SK-N-SH treated with all-trans-retinoic acid at 6 μM for 48 hours (cell line): ENCODE measurements around the gene GNAS.

Experiments used
- ATAC-seq: fragments of 200-7000 bp; cut with Tn5 transposase; 3 replicates; pipeline ENCODE4 v1.9.1; 2020; ENCODE audit warnings: mild to moderate bottlenecking, moderate library complexity
- ARNTL ChIP-seq: fragments of 450-650 bp; formaldehyde crosslinking; IDR thresholded peaks from 2 replicates; pipeline ENCODE4 v1.5.0; 2020; ENCODE audit warnings: low read depth, mild to moderate bottlenecking, moderate library complexity, borderline replicate concordance
- BACH2 ChIP-seq: fragments of 250-450 bp; sonication (Bioruptor Pico); IDR thresholded peaks from 2 replicates; pipeline ENCODE4 v1.9.0; 2021; ENCODE audit warnings: mild to moderate bottlenecking, borderline replicate concordance
- CSDC2 ChIP-seq: fragments of 250-450 bp; sonication (Bioruptor Pico); IDR thresholded peaks from 2 replicates; pipeline ENCODE4 v1.5.0; 2020; ENCODE audit warnings: mild to moderate bottlenecking, moderate library complexity
- ESRRG ChIP-seq: fragments of 250-450 bp; sonication (Bioruptor Pico); IDR thresholded peaks from 2 replicates; pipeline ENCODE4 v1.6.1; 2021; ENCODE audit warnings: mild to moderate bottlenecking
- GLIS3 ChIP-seq: fragments of 250-450 bp; sonication (Bioruptor Pico); IDR thresholded peaks from 2 replicates; pipeline ENCODE4 v1.5.0; 2020; ENCODE audit warnings: mild to moderate bottlenecking, moderate library complexity
- OSR1 ChIP-seq: fragments of 250-450 bp; sonication (Bioruptor Pico); IDR thresholded peaks from 2 replicates; pipeline ENCODE4 v1.8.0; 2022; ENCODE audit warnings: moderate library complexity, mild to moderate bottlenecking, inconsistent platforms
- PATZ1 ChIP-seq: fragments of 250-450 bp; sonication (Bioruptor Pico); IDR thresholded peaks from 2 replicates; pipeline ENCODE4 v1.8.0; 2020; ENCODE audit warnings: mild to moderate bottlenecking, moderate library complexity, borderline replicate concordance
- PPARA ChIP-seq: fragments of 250-450 bp; sonication (Bioruptor Pico); IDR thresholded peaks from 2 replicates; pipeline ENCODE4 v1.5.0; 2020; ENCODE audit warnings: mild to moderate bottlenecking, borderline replicate concordance
- RARB ChIP-seq: fragments of 250-450 bp; sonication (Bioruptor Pico); IDR thresholded peaks from 2 replicates; pipeline ENCODE4 v1.8.0; 2021; ENCODE audit warnings: mild to moderate bottlenecking, moderate library complexity
- SNAI2 ChIP-seq: fragments of 250-450 bp; sonication (Bioruptor Pico); IDR thresholded peaks from 2 replicates; pipeline ENCODE4 v1.5.0; 2020; ENCODE audit warnings: mild to moderate bottlenecking, moderate library complexity
- TCF4 ChIP-seq: fragments of 250-450 bp; sonication (Bioruptor Pico); IDR thresholded peaks from 2 replicates; pipeline ENCODE4 v1.8.0; 2021; ENCODE audit warnings: mild to moderate bottlenecking, moderate library complexity, borderline replicate concordance
- TOX ChIP-seq: fragments of 250-450 bp; sonication (Bioruptor Pico); IDR thresholded peaks from 2 replicates; pipeline ENCODE4 v1.8.0; 2021; ENCODE audit warnings: mild to moderate bottlenecking, moderate library complexity, borderline replicate concordance
- ZC3H10 ChIP-seq: fragments of 250-450 bp; sonication (Bioruptor Pico); IDR thresholded peaks from 2 replicates; pipeline ENCODE4 v1.5.1; 2021; ENCODE audit warnings: mild to moderate bottlenecking, moderate library complexity
- ZFP3 ChIP-seq: fragments of 250-450 bp; sonication (Bioruptor Pico); IDR thresholded peaks from 2 replicates; pipeline ENCODE4 v1.5.0; 2020; ENCODE audit warnings: mild to moderate bottlenecking, moderate library complexity
- ZFP30 ChIP-seq: fragments of 450-650 bp; formaldehyde crosslinking; IDR thresholded peaks from 2 replicates; pipeline ENCODE4 v1.5.0; 2022; ENCODE audit warnings: mild to moderate bottlenecking, moderate library complexity
- ZNF565 ChIP-seq: fragments of 450-650 bp; formaldehyde crosslinking; conservative IDR thresholded peaks from 2 replicates; pipeline ENCODE4 v1.5.0; 2020; ENCODE audit warnings: low read depth, mild to moderate bottlenecking, moderate library complexity
- ZNF70 ChIP-seq: fragments of 450-650 bp; formaldehyde crosslinking; IDR thresholded peaks from 2 replicates; pipeline ENCODE4 v1.5.0; 2020; ENCODE audit warnings: mild to moderate bottlenecking, moderate library complexity
- ZNF8 ChIP-seq: fragments of 450-650 bp; formaldehyde crosslinking; IDR thresholded peaks from 2 replicates; pipeline ENCODE4 v1.5.0; 2020; ENCODE audit warnings: mild to moderate bottlenecking, moderate library complexity
- TF ChIP-seq, protein P1 (sequence below): fragments of 250-450 bp; sonication (Bioruptor Pico); IDR thresholded peaks from 2 replicates; pipeline ENCODE4 v1.5.0; 2020; ENCODE audit warnings: mild to moderate bottlenecking, moderate library complexity
- TF ChIP-seq, protein P2 (sequence below): fragments of 250-450 bp; sonication (Bioruptor Pico); IDR thresholded peaks from 2 replicates; pipeline ENCODE4 v1.5.1; 2021; ENCODE audit warnings: mild to moderate bottlenecking, moderate library complexity
- TF ChIP-seq, protein P3 (sequence below): fragments of 250-450 bp; sonication (Bioruptor Pico); IDR thresholded peaks from 2 replicates; pipeline ENCODE4 v1.5.1; 2020; ENCODE audit warnings: low read depth, mild to moderate bottlenecking, moderate library complexity

The GNAS gene

DNA sequence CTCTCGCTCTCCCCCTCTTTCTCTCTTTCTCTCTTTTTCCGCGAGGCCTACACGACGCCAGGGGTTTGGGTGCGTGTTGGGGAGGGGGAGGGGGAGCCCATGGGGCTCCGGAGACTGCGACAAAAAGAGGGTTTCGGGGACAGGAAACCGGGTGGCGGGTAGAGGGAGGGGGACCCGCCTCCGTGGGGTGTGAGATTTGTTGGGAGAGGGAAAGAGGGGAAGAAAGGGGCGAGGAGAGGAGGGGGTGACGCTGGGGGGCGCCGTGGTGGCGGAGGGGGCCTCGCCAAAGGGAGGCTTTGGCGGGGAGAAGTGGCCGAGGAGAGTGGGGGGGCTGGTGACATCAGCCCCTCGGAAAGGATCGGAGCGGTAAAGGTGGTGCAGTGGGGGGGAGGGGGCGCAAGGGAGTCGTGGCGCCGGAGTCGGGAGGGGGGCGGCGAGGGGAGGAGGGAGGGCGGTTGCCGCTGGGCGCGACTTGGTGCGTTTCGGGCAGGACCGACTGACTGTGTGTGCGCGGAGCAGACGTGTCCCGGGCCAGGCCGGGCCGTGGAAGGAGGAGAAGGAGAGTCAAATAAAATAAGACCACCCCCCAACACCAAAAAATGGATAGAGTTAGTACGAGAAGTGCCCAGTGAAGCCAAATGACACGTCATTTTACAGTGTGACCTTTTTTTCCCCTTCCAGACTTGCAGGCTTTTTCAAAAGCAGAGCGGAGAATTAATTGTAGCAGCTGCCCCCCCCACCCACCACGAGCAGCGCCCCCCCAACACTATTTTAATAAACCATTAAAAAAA, 39.8 kb downstream of the GNAS start (continued):
- TF ChIP-seq, protein P1, sequence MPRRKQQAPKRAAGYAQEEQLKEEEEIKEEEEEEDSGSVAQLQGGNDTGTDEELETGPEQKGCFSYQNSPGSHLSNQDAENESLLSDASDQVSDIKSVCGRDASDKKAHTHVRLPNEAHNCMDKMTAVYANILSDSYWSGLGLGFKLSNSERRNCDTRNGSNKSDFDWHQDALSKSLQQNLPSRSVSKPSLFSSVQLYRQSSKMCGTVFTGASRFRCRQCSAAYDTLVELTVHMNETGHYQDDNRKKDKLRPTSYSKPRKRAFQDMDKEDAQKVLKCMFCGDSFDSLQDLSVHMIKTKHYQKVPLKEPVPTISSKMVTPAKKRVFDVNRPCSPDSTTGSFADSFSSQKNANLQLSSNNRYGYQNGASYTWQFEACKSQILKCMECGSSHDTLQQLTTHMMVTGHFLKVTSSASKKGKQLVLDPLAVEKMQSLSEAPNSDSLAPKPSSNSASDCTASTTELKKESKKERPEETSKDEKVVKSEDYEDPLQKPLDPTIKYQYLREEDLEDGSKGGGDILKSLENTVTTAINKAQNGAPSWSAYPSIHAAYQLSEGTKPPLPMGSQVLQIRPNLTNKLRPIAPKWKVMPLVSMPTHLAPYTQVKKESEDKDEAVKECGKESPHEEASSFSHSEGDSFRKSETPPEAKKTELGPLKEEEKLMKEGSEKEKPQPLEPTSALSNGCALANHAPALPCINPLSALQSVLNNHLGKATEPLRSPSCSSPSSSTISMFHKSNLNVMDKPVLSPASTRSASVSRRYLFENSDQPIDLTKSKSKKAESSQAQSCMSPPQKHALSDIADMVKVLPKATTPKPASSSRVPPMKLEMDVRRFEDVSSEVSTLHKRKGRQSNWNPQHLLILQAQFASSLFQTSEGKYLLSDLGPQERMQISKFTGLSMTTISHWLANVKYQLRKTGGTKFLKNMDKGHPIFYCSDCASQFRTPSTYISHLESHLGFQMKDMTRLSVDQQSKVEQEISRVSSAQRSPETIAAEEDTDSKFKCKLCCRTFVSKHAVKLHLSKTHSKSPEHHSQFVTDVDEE (CRISPR knock-in tag), result no peak

GRCh38 chr20:58892932-58893224, 40.4 kb downstream of the GNAS start:
- no peak for ATAC-seq
- TF ChIP-seq ZNF70 (CRISPR knock-in tag) (no peak), SNAI2 (CRISPR knock-in tag) (no peak), PPARA (CRISPR knock-in tag) (no peak), BACH2 (CRISPR knock-in tag) (no peak), CSDC2 (CRISPR knock-in tag) (no peak), ZNF565 (CRISPR knock-in tag) (no peak), RARB (CRISPR knock-in tag) (no peak), ZFP3 (CRISPR knock-in tag) (no peak), OSR1 (CRISPR knock-in tag) (no peak), ARNTL (no peak)
- TF ChIP-seq, protein P2, sequence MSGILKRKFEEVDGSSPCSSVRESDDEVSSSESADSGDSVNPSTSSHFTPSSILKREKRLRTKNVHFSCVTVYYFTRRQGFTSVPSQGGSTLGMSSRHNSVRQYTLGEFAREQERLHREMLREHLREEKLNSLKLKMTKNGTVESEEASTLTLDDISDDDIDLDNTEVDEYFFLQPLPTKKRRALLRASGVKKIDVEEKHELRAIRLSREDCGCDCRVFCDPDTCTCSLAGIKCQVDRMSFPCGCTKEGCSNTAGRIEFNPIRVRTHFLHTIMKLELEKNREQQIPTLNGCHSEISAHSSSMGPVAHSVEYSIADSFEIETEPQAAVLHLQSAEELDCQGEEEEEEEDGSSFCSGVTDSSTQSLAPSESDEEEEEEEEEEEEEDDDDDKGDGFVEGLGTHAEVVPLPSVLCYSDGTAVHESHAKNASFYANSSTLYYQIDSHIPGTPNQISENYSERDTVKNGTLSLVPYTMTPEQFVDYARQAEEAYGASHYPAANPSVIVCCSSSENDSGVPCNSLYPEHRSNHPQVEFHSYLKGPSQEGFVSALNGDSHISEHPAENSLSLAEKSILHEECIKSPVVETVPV (CRISPR knock-in tag), result no peak
- TF ChIP-seq, protein P3, sequence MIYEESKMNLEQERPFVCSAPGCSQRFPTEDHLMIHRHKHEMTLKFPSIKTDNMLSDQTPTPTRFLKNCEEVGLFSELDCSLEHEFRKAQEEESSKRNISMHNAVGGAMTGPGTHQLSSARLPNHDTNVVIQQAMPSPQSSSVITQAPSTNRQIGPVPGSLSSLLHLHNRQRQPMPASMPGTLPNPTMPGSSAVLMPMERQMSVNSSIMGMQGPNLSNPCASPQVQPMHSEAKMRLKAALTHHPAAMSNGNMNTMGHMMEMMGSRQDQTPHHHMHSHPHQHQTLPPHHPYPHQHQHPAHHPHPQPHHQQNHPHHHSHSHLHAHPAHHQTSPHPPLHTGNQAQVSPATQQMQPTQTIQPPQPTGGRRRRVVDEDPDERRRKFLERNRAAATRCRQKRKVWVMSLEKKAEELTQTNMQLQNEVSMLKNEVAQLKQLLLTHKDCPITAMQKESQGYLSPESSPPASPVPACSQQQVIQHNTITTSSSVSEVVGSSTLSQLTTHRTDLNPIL (CRISPR knock-in tag), result no peak

DNA sequence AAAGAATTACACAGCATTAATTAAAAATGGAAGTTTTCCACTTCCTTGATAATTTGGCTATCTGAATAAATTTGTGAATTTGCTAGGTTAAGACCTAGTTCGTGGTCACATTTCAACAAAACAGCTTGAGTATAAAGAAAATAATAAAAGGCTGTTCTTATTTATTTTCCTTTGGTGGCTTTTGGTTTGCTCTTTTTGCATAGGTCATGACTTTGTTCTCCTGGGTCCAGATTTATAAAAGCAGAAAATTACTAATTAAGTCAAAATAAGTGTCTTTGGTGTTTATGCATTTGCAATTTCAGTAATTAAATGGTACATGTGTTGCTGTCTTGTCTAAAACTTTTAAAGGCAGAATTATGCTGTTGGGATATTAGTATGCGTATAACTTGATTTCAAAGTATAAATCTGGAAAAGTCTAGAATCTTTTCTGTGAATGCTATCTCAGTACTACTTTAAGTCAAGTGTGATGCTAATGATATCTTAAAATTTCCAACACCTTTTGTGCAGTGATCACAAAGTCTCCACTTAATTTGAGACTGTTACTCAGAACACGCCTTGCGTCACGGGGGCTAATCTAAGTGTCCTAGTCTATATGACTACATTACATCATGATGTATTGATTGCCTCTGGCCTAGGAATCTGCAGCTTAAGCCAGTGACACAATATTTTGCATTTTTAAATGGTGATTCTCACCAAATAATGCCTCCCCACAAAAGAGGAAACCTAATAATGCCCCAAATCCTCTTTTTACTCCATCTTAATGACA, 41.0 kb downstream of the GNAS start:
- TF ChIP-seq ZNF70 (CRISPR knock-in tag) (no peak), ZFP30 (CRISPR knock-in tag) (no peak), PPARA (CRISPR knock-in tag) (no peak), ZNF565 (CRISPR knock-in tag) (no peak), ARNTL (no peak), TCF4 (CRISPR knock-in tag) (no peak), SNAI2 (CRISPR knock-in tag) (no peak), BACH2 (CRISPR knock-in tag) (no peak), CSDC2 (CRISPR knock-in tag) (no peak), ZNF8 (no peak), ZC3H10 (CRISPR knock-in tag) (no peak), GLIS3 (no peak), TOX (CRISPR knock-in tag) (no peak), ESRRG (CRISPR knock-in tag) (no peak), PATZ1 (no peak), RARB (CRISPR knock-in tag) (no peak)
- TF ChIP-seq, protein P1 (CRISPR knock-in tag), result no peak
- TF ChIP-seq, protein P2 (CRISPR knock-in tag), result no peak; the same call in 1 of the 2 replicates
- ATAC-seq, result no peak
